GM21723 (cell line): Measurements from ENCODE around the gene BCOR.

Source experiments
- ATAC-seq: cut with Tn5 transposase; IDR thresholded peaks from one replicate; pipeline ENCODE4 v1.9.1; 2021; ENCODE audit warnings: mild to moderate bottlenecking, moderate library complexity; ENCODE audit not compliant: unreplicated experiment

BCOR gene

DNA sequence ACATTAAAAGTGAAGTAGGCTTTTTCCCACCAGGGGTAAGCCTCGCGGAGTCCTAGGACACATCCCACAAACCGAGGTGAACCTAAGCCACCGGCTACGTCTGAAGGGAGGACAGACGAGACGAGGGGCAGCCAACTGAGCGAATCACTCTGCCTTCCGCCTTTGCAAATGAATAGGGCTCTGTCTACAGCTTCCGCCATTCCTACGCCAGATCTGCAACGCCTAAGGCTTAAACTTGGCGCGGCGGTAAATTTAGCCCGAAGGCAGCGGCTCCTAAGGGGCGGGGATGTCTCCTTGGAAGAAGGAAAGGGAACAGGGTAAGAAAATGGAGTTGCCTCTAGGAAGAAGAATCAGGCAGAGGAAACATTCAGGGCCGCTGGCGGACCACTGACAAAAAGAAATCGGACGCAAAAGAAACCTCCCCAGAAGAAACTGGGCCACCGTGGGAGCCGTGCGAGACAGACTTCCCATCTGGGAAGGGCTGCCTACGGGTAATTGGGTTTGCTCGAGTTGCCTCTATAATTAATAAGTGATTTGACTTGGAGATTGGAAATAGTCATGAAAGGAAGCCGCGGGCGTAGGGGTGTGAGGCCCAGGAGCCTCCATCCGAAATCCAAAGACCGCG, 90.5 kb downstream of the BCOR start:
- ATAC-seq = no peak

DNA sequence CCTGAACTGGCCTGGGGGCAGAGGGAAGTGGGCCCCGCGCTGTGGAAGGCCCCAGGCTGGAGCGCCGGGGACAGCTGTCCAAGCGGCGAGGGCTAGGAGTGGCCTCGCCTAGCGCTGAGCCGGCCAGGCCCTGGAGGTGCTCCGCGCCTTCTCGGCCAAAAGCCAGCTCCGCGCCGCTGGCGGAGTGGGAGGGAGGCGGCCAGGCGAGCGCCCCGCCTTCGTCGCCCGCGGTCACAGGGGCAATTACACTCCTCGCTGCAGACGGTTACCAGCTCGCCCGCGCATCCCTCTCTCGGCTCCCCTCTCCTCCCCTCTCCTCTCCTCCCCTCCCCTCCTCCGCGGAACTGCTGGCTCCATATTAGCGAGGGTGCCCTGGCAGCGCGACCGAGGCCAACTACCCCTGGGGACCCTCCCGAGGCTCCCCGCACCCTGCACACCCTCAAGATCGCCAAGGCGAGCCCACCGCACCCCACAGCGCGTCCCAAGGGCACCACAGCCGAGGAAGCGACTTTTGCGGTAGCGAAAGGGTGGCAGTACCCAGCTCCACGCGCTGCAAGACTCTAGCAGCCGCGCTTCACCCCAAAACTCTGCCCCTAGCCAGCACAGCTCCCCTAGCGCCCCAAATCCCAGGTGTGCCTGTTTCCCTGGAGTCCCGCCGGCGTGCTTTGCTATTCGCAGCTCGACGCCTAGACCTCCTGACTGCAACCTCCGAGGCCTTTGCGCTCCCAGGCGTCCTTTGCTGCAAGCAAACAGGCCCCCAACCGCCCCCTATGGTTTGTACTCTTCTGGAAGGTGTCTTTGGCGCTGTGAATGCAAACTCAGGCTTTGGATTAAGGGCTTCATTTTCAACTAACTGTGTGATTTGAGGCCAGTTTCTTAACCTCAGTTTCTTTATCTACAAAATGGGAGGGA, 91.4 kb downstream of the BCOR start:
- ATAC-seq = no peak

DNA sequence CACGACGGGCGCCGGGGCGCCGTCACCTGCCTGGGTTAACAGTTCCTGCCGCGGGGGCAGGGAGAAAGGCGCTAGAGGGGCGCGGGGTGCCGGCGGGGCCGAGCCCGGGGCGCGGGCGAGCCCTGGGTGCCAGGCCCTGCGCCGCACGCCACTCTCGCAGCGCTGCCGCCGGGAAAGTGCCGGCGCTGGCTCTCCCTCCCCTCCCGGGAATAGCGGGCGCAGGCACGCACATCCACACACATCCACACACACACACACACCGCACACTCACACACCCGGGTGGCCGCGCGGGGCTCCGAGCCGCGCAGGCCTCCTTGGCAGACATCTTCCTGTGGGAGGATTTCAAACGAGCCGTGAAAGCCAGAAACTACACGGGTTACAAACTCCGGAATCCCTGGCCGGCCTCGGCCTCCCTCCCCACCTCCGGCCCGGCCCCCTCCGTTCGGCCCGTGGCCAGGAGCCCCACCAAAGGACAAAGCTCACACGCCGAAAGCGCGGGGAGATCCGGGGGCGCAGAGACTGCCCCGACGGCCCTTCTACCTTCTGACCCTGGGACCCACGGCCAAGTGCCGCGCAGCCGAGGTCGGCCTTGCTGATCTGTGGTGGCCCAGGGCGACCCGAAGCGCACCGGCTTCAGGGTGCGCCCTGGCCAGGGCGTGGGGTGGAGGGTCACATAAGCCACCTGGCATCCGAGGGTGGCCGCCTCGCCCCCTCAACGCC, 92.3 kb downstream of the BCOR start:
- ATAC-seq = no peak

DNA sequence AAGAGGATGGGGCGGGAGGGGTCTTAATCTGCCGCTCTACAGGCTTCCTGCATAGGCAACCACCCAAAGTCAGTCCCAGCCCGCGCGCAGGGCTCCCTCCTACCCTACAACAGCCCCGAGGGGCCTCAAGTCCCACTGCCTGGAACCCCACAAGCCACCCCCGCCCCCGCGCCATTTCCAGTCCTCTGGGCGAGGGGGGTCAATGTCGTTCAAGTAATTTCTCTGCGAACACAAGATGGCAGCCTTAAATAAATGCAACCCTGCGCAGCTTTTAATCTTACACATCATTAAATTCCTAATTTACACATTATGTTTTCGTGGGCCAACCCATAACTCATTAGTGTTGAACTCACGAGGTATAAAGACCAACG, 92.9 kb downstream of the BCOR start:
- ATAC-seq = no peak

DNA sequence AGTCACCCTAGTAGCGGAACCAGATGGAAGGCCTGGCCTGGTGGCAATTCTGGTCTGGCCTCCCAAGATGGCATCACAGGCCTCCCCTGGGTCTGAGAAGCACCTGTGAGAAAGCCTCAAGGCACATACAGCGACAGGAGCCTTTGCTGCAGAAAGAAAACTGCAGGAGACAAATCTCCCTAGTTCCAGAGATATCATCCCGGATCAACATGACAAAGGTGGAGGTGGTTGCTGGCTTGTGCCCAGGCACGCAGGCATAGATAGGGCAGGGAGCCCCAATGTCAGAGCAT, 93.6 kb downstream of the BCOR start:
- ATAC-seq = no peak

GRCh38 chrX:40003428-40004245, 94.1 kb downstream of the BCOR start:
- no peak for ATAC-seq

DNA sequence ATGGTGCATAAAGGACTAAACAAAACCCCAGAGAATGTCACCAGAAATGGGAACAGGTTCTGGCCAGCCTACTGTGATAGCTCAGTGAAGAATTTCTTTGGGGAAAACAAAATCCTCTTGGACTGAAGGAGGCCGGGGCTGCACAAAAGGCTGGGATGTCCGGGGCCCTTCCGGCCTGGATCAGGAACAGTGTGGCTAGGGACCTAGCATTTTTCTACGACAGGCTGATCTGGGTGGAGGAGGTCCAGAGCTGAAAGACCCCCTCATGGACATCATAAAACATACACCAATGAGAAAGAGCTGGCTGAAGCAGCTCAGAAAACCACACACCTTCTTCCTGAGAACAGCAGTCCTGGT, 94.7 kb downstream of the BCOR start:
- ATAC-seq = no peak
